K562 (cell line): ENCODE measurements around the gene CACNG1. TPM values are rescaled to one million over a fixed set of nuclear protein-coding genes. Genes with fewer than 3 reads are reported as not detected.

Source experiments
- ATAC-seq: fragments of 200-7000 bp; cut with Tn5 transposase; 3 replicates; pipeline ENCODE4 v1.9.1; 2020; ENCODE audit warnings: moderate library complexity
- BruUV-seq: library from RNA; stranded (reverse); fragments of 400-500 nt; replicated peaks from 2 replicates; lab custom pipeline; 2021; lab: Mats Ljungman, UMichigan
- CTCF ChIA-PET: fragments of 300-600 bp; formaldehyde crosslinking; extraction: SDS; loops from one replicate; lab custom pipeline; 2021; ENCODE audit warnings: low intra/inter-chr PET ratio; lab: Yijun Ruan, JAX
- POLR2A ChIA-PET: fragments of 300-600, 350-650 bp; sonication (Branson Sonifier 250); formaldehyde crosslinking; extraction: SDS; loops from one replicate; lab custom pipeline; 2021; ENCODE audit warnings: antibody characterized with exemption, inconsistent platforms; lab: Yijun Ruan, JAX
- DNase-seq, 4 experiments: peaks; one replicate each; pipeline versions ENCODE4 v3.0.0 to v3.0.0-alpha.2; 2011 to 2018; ENCODE audit warnings: low spot score in 3 of 4, mixed read lengths in 3 of 4; ENCODE audit errors: extremely low read depth in 1 of 4
- FAIRE-seq: peaks from 2 replicates; lab custom pipeline; 2011; peaks lifted over from hg19 to GRCh38; lab: Jason Lieb, UNC
- H2AFZ ChIP-seq: 2 replicates; pipeline ENCODE4 v1.6.0; 2011; ENCODE audit warnings: low read depth, low read length, control low read depth, inconsistent platforms
- H3K27ac ChIP-seq: fragments of 200-600 bp; 3 replicates; pipeline ENCODE4 v1.8.0; 2011; ENCODE audit warnings: low read depth, mild to moderate bottlenecking, control low read depth, inconsistent platforms, low read length, moderate library complexity, mixed read lengths; ENCODE audit errors: extremely low read depth
- H3K27me3 ChIP-seq, 2 experiments: fragments of 300-600 bp in 1 of 2; 2 replicates in 1 of 2; 3 replicates in 1 of 2; pipeline versions ENCODE4 v1.6.0 to v1.8.0; 2011; ENCODE audit warnings: inconsistent platforms in 2 of 2, low read length in 2 of 2, mild to moderate bottlenecking in 1 of 2, mixed read lengths in 1 of 2, moderate library complexity in 1 of 2; ENCODE audit not compliant: control insufficient read depth in 2 of 2, insufficient read depth in 2 of 2
- H3K36me3 ChIP-seq: fragments of 300-600 bp; 3 replicates; pipeline ENCODE4 v1.8.0; 2011; ENCODE audit warnings: mild to moderate bottlenecking, low read length, inconsistent platforms; ENCODE audit not compliant: control insufficient read depth, insufficient read depth
- H3K4me1 ChIP-seq, 2 experiments: fragments of 200-600 bp in 1 of 2; replicated peaks in 1 of 2; 2 replicates in 1 of 2; 3 replicates in 1 of 2; pipeline versions ENCODE4 v1.5.1 to v1.8.0; 2011; ENCODE audit warnings: inconsistent platforms in 2 of 2, low read length in 2 of 2, mild to moderate bottlenecking in 1 of 2, mixed read lengths in 1 of 2, moderate library complexity in 1 of 2; ENCODE audit not compliant: control insufficient read depth in 2 of 2, insufficient read depth in 2 of 2
- H3K4me2 ChIP-seq: 2 replicates; pipeline ENCODE4 v1.6.1; 2011; ENCODE audit warnings: low read length, control low read depth, inconsistent platforms, mixed read lengths; ENCODE audit not compliant: insufficient read depth
- H3K4me3 ChIP-seq: fragments of 200-600 bp; sonication (generic), shearing (Covaris generic); 2 replicates; pipeline ENCODE4 v1.5.1; 2016; ENCODE audit warnings: control low read depth, inconsistent platforms
- H3K79me2 ChIP-seq: fragments of 200-600 bp; 3 replicates; pipeline ENCODE4 v1.8.0; 2011; ENCODE audit warnings: low read length, inconsistent platforms; ENCODE audit not compliant: control insufficient read depth, insufficient read depth
- H3K9ac ChIP-seq, 2 experiments: 2 replicates each; pipeline versions ENCODE4 v1.6.0 to v1.6.1; 2011; ENCODE audit warnings: low read depth in 2 of 2, low read length in 2 of 2, control low read depth in 1 of 2, inconsistent platforms in 1 of 2, mild to moderate bottlenecking in 1 of 2, mixed read lengths in 1 of 2; ENCODE audit not compliant: insufficient read depth in 1 of 2
- H3K9me1 ChIP-seq: one replicate; pipeline ENCODE4 v1.6.0; 2011; ENCODE audit warnings: inconsistent platforms, mild to moderate bottlenecking, low read length, moderate library complexity; ENCODE audit not compliant: control insufficient read depth, insufficient read depth
- H3K9me3 ChIP-seq: replicated peaks from 2 replicates; pipeline ENCODE4 v1.5.1; 2011; ENCODE audit warnings: low read depth, low read length, inconsistent platforms; ENCODE audit not compliant: control insufficient read depth, insufficient read depth
- H4K20me1 ChIP-seq: replicated peaks from 2 replicates; pipeline ENCODE4 v1.6.1; 2011; ENCODE audit warnings: low read length, inconsistent platforms, mixed read lengths; ENCODE audit not compliant: control insufficient read depth, insufficient read depth
- BCL6 ChIP-seq: fragments of 250-450 bp; sonication (Bioruptor Pico); IDR thresholded peaks from 2 replicates; pipeline ENCODE4 v1.4.0; 2020
- CREBBP ChIP-seq: IDR thresholded peaks from one replicate; pipeline ENCODE4 v1.6.1; 2012; ENCODE audit warnings: low read depth, mild to moderate bottlenecking, control low read depth, inconsistent platforms, low read length
- CSDE1 ChIP-seq, 2 experiments: fragments of 450-650 bp; IDR thresholded peaks; 2 replicates each; pipeline ENCODE4 v1.6.1; 2016; ENCODE audit warnings: mild to moderate bottlenecking in 1 of 2
- HINFP ChIP-seq: fragments of 450-650 bp; conservative IDR thresholded peaks from 2 replicates; pipeline ENCODE4 v1.6.1; 2016; ENCODE audit warnings: missing genetic modification characterization, low read depth, mild to moderate bottlenecking, control low read depth, missing compliant biosample characterization
- HMG20B ChIP-seq: fragments of 250-450 bp; sonication (Bioruptor Pico); IDR thresholded peaks from 2 replicates; pipeline ENCODE4 v1.5.0; 2021; ENCODE audit warnings: mild to moderate bottlenecking
- MXD1 ChIP-seq: fragments of 250-450 bp; sonication (Bioruptor Pico); IDR thresholded peaks from 2 replicates; pipeline ENCODE4 v1.8.0; 2021; ENCODE audit warnings: borderline replicate concordance, mild to moderate bottlenecking, moderate library complexity; ENCODE audit not compliant: poor library complexity, severe bottlenecking
- STAG1 ChIP-seq: sonication (generic); formaldehyde crosslinking; IDR thresholded peaks from 2 replicates; pipeline ENCODE4 v1.5.0; 2020; ENCODE audit warnings: missing genetic modification reagents, borderline replicate concordance
- TCF7 ChIP-seq: sonication (generic); IDR thresholded peaks from 2 replicates; pipeline ENCODE4 v1.6.1; 2016; ENCODE audit warnings: antibody characterized with exemption, borderline replicate concordance
- ZNF76 ChIP-seq: fragments of 250-450 bp; sonication (Bioruptor Pico); IDR thresholded peaks from 2 replicates; pipeline ENCODE4 v1.4.0; 2020; ENCODE audit warnings: mild to moderate bottlenecking, moderate library complexity, borderline replicate concordance
- ZNF764 ChIP-seq: fragments of 250-450 bp; sonication (Bioruptor Pico); IDR thresholded peaks from 2 replicates; pipeline ENCODE4 v1.4.0; 2020; ENCODE audit warnings: low read depth, mild to moderate bottlenecking, moderate library complexity
- WGBS: fragments of 100-300 bp; shearing (Covaris generic); methylation state at CpG from one replicate; pipeline ENCODE4 v1.1.6; 2016; ENCODE audit warnings: low coverage, mixed read lengths; ENCODE audit not compliant: insufficient coverage; ENCODE audit errors: missing lambda C conversion rate; 5-methylcytosine and 5-hydroxymethylcytosine counted together
- in situ Hi-C: fragments of 300-500 bp; cut with MboI; formaldehyde crosslinking; loops from 4 replicates; pipeline ENCODE4 v1.15.0; 2018; ENCODE audit warnings: inconsistent platforms, mixed read lengths
- intact Hi-C: fragments of 100-400 bp; cut with micrococcal nuclease; formaldehyde crosslinking; loops from 2 replicates; pipeline ENCODE4 v1.14.2; 2022
- polyA plus RNA-seq, 8 experiments: library from polyadenylated mRNA; depleted of rRNA in 4 of 8; stranded (reverse) in 5 of 8; unstranded in 3 of 8; fragments of >200 nt; fragmentation: Nextera tagmentation in 2 of 8; fragmentation: Illumina TruSeq in 1 of 8; extraction: Ambion mirVana in 2 of 8; extraction: Trizol in 1 of 8; gene quantifications; 2 replicates each; pipeline versions ENCODE4 v1.2.1 to v1.2.3, GENCODE V29; 2011 to 2014; ENCODE audit warnings: inconsistent platforms in 1 of 8, missing spikeins in 1 of 8
- total RNA-seq, 7 experiments: library from RNA; depleted of rRNA in 6 of 7; stranded (reverse); fragments of >200 nt in 6 of 7; fragmentation: Illumina TruSeq in 2 of 7; extraction: Trizol in 2 of 7; gene quantifications; 2 replicates each; pipeline versions ENCODE4 v1.2.1 to v1.2.3, GENCODE V29; 2011 to 2021; ENCODE audit warnings: low replicate concordance in 1 of 7
- TF ChIP-seq, protein P1 (sequence below): fragments of 250-450 bp; sonication (Bioruptor Pico); IDR thresholded peaks from 2 replicates; pipeline ENCODE4 v1.4.0; 2020; ENCODE audit warnings: mild to moderate bottlenecking, moderate library complexity

Gene CACNG1
- total and polyA plus RNA-seq, 9 of the 15 experiments (the other 6 are each of a cell fraction or from before 2014, with no cell fraction given), result not detected

- BruUV-seq, result no TSS peak
- H3K4me2 ChIP-seq, result no peak overlapping the region
- ATAC-seq (no peak), DNase-seq (no peak), FAIRE-seq (no peak)
- no peaks in the 10 kb centered on the region for H3K4me1 ChIP-seq
- no peak overlapping the region for H3K27ac ChIP-seq
- H2AFZ ChIP-seq, result no peak overlapping the region
- in situ Hi-C loops (no loop called here), intact Hi-C loops (no loop called here)
- WGBS, result 1% methylated on average over 12 of the region's 12 CpGs
- peaks cover 24 to 76% of the 10 kb centered on the region in 2 experiments for H3K27me3 ChIP-seq
- ChIA-PET POLR2A (no interaction called here), CTCF (no interaction called here)
- no peaks in the 10 kb centered on the region for H3K36me3 ChIP-seq
- H3K9me3 ChIP-seq, result no peaks in the 10 kb centered on the region
- TF ChIP-seq HMG20B (CRISPR knock-in tag) (no peak), TCF7 (no peak), HINFP (tag) (no peak), ZNF764 (no peak), MXD1 (CRISPR knock-in tag) (no peak), CSDE1 (IDR thresholded peaks at IDR 0.05) (no peak), STAG1 (CRISPR knock-in tag) (no peak), ZNF76 (no peak), BCL6 (no peak), CREBBP (no peak)
- TF ChIP-seq, protein P1, sequence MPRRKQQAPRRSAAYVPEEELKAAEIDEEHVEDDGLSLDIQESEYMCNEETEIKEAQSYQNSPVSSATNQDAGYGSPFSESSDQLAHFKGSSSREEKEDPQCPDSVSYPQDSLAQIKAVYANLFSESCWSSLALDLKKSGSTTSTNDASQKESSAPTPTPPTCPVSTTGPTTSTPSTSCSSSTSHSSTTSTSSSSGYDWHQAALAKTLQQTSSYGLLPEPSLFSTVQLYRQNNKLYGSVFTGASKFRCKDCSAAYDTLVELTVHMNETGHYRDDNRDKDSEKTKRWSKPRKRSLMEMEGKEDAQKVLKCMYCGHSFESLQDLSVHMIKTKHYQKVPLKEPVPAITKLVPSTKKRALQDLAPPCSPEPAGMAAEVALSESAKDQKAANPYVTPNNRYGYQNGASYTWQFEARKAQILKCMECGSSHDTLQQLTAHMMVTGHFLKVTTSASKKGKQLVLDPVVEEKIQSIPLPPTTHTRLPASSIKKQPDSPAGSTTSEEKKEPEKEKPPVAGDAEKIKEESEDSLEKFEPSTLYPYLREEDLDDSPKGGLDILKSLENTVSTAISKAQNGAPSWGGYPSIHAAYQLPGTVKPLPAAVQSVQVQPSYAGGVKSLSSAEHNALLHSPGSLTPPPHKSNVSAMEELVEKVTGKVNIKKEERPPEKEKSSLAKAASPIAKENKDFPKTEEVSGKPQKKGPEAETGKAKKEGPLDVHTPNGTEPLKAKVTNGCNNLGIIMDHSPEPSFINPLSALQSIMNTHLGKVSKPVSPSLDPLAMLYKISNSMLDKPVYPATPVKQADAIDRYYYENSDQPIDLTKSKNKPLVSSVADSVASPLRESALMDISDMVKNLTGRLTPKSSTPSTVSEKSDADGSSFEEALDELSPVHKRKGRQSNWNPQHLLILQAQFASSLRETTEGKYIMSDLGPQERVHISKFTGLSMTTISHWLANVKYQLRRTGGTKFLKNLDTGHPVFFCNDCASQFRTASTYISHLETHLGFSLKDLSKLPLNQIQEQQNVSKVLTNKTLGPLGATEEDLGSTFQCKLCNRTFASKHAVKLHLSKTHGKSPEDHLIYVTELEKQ, result no peak
- no peak overlapping the region for H3K9ac ChIP-seq
- H3K79me2 ChIP-seq, result no peaks in the 10 kb centered on the region
- 0 out of 2 replicates have a peak, but pooled peaks cover 4% of the 10 kb centered on the region for H4K20me1 ChIP-seq
- H3K9me1 ChIP-seq, result no peaks in the 10 kb centered on the region
- no peak overlapping the region for H3K4me3 ChIP-seq
Measured at GRCh38 chr17:66994930-66995535, 49.3 kb upstream of the CACNG1 start.
